HG02678 (cell line): ENCODE data around the gene SPON2.

ENCODE experiments used
- ATAC-seq: cut with Tn5 transposase; IDR thresholded peaks from one replicate; pipeline ENCODE4 v1.9.1; 2021; ENCODE audit warnings: mild to moderate bottlenecking, moderate library complexity; ENCODE audit not compliant: unreplicated experiment

The SPON2 gene

DNA sequence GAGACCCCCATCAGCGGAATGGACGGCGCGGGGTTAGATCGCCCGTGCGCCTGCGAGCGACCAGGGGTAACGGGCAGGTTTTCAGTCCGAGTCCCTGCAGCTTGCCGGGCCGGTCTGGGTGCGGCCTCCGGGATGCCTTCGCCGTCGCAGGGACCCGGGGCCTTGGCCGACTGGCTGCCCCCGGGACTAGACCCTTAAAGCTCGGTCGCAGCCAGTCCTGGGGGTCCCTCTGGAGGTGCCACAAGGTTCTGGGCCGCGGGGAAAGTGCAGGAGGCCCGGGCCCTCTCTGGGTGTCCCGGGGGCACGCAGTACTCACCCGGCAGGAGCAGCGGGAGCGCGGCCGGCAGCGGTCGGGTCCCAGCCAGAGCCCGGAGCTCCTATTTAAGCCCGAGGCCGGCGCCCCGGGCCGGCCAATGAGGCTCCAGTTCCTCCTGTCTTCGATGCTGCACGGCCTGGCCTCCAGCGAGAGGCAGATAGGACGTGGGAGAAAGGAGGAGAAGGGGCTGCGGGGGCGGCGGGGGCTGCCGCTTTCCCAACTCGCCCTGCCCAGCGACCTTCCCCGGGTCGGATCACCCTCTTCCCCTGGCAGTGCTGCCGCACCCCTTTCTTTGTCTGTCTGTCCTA, at the start of gene SPON2:
SPON2 (minus strand) TSS at position 356 of the 624 bp plus-strand sequence.
- no peak for ATAC-seq

DNA sequence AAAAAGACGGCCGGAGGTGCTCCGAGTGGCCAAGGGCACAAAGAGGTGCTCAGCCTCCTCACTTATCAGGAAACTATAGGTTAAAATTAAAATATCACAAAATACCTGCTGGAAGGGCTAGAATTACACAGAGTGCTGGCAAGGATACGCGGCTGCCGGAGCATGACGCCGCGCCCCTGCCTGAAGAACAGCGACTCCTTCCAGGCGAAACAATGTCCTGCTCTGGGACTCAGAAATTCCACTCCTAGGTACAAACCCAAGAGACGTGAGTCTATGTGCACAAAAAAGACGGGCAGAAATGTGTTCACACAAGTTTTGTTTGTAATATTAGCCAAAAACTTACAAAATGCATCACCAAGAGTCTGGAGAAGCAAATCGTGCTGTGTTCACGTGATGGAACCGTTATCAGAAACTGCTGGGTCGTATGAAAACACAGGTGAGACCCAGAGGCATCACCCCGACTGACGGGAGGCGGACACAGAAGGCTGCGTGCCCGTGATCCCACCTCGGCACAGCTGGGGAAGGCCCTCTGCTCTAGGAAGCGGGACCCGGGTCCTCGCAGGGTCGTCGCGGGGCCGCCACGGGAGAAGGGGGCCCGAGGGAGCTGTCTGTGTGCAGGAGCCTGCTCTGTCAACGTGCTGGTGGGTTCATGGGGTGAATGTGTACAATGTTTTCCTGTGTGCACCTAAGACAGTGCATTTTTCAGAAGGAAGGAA, 48.9 kb upstream of the SPON2 start:
- no peak for ATAC-seq

DNA sequence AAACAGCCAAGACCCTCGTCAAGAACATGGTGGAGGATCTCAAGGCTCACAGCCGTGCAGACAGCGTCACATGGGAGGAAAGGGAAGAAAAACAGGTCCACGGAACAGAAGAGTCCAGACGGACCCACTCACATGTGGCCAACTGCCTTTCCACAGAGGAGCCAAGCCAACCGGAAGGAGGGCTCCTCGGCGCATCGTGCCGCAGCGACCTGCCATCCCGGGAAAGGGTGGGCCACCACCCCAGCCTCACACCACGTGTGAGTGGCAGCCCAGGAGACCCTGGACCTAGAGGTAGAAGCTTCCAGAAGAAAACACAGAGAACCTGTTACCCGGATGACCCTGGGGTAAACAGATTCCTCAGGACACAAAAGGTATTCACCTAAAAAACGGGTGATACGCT, 48.2 kb upstream of the SPON2 start:
- no peak for ATAC-seq

DNA sequence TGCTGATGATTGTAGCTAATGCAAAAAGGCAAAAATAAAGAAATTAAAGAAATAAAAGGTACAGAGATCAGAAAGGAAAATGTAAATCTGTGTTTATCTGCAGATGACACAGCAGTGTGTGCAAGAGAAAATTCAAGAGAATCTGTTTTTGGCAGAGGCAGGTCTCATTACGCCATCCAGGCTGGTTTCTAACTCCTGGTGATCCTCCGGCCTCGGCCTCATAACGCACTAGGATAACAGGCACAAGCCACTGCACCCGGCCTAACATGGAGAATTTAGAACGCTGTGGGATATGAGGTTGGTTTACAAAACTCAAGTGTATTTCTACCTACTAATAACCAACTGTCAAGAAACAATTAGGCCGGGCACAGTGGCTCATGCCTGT, 47.2 kb upstream of the SPON2 start:
- no peak for ATAC-seq

DNA sequence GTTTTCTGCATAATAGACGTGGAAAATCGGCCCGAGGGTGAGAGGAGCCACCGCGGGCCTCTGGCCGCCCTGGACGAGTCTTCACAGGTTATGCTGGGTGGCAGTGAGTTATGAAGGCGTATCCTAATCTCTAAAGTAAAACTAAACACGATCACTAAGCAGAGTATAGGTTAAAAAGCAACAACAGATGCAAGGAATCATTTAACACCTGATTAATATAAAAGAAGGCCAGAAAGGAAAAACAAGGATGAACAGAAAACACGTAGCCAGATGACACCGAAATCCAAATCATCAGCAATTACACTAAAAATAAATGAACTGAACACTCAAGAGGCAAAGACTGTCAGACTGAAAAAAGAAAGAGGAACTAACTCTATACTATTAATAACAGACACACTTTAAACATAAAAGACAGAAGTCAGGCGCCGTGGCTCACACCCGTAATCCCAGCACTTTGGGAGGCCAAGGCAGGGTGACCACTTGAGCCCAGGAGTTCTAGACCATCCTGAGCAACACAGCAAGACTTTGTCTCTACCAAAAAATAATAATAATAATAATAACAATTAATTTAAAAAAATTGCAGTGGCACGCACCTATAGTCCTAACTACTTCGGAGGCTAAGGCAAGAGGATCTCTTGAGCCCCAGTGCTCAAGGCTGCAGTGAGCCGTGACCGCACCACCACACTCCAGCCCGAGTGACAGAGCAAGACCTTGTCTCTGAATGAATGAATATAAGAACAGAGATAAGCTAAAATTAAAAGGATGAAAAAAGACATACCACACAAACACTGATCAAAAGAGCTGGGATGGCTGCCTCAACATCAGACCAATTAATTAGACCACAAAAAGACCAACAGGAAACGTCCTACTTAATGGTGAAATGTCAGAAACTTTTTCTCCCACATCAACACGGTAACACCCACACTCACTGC, 46.5 kb upstream of the SPON2 start:
- ATAC-seq: peak; percentile 58

DNA sequence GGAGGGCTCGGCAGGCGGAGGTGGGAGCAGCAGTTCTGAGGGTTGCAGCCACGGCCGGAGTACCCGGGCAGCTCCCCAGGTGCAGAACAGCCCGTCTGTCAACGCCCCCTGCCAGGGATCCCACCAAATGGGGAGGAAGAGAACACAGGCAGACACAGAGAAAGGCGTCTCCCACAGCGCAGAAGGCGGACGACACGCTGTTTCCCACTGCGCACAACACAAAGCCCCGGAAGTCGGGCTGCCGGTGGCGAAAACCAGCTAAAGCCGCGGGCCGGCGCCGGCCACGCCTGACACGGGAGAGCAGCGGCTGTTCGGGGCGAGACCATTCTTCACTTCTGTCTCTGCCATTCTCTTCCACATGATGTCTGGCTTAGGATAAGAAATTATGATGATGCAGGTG, 45.0 kb upstream of the SPON2 start:
- ATAC-seq: no peak

DNA sequence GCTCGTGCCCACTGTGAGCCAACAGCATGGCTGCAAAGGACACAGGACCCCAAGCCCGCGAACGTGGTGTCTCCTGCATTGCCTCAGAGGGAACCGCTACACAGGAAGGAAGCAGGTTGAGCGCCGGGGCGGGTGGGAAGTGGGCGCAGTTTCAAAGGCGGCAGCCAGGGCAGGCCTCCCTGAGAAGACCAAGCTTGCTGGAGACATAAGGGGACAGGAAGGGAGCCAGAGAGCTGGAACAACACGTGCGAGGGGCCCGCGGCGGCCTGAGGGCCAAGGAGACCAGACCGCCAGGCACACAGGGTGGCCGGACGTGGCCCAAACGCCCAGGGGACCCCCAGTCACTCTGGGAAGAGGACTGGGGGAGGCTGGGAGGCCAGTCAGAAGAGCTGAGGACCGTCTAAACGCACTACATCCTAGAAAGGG, 44.5 kb upstream of the SPON2 start:
- no peak for ATAC-seq

DNA sequence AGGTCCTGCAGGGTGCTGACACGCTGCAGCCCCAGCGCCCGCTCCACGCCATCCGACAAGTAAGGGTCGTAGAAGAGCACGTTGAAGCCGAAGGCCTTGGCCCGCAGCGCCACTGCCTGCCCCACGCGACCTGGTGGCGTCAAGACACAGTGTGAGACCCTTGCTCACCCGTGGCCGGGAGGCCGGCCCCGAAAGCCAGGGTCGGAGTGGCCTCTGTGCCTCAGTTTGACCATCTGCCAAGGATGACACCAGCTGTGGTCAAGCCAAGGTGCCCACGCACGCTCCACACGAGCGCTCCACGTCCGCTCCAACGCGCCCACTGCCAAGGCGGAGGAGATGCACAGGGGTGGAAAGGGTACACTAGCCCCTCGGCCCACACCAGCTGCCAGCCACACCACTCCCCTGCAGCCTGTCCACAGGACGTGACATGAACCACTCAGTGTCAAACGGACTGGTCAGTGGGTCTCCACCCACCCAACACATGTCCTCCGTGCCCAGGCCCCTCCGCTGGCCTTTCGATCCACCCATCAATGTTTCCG, 43.8 kb upstream of the SPON2 start:
- ATAC-seq: no peak

DNA sequence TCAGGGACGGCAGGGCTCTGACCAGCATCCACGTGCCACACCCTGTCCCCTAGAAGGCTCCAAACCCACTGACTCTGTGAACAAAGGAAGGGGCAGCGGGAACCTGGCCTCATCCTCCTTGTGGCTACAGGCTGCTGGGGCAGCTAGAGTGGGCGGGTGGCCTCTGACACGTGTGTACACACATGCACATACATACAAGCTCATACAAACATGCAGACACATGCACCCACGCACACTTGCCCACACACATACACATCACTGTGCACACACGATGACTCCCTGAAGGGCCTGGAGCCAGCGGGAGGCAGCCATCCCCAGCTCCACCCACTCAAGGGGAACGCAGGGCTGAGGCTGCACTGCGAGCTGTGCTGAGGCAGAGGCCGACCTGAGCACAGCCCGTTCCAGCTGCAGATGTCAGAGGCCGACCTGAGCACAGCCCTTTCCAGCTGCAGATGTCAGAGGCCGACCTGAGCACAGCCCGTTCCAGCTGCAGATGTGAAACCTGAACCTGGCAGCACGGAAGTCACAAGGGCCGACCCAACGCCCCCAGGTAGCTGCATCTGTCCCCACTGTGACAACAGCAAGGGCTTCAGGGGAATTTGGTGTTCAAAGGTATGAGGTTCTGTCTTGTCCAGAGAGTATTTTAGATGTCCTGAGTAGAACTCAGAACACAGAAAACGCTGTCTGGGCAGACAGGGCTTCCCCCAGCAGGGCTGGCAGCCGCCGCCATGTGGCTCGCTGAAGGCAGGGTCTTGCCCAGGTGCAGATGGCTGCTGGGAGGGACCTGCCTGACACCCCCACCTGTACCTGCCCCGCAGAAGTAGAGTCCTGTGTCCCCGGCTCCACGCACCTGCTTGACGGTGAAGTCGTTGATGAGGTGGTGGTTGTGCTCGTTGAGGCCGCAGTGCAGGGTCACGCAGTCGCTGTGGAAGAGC, 43.0 kb upstream of the SPON2 start:
- ATAC-seq: peak; percentile 64

DNA sequence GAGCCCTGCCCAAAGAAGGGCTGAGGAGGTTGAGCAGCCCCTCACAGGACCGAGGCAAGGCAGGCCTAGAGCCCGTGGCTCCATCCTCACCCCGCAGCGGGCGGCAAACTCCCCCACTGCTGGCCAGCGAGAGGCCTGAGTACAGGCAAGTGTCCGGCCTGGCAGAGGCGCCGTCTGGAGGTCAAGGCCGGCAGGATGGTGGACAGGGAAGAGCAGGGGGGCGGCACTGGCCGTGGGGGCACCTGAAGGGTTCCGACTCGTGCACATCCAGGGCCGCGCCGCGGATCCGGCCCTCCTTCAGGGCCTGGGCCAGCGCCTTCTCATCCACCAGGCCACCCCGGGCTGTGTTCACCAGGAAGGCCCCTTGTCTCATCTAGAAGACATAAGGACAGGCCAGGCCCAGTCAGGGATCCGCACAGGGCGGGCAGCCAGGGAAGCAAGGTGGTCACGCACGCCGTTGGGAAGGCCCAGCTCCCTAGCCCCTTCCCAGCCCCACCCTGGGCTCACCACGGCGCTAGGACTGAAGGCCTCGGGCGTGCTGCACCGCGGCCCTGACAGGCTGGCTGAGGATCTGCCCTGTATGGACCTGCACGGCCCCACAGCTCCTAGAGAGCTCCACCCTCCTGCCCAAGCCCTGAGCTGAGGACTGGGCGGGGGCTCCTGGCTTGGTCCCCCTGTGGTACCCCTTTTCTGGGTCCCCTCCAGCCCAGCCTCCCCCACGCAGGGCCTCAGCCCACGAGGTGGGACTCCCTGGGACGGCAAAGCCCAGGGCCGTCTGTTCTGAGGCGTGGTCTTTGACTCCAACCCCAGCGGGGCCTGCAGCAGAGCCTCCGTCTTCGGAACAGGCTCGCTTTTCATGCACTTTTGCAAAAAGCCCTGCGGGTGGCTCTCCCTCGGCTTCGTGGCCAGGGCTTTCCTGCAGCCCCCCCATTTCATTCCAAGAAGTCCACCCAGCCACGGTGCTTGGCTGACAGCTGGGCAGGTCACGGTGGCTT, 42.0 kb upstream of the SPON2 start:
- no peak for ATAC-seq

DNA sequence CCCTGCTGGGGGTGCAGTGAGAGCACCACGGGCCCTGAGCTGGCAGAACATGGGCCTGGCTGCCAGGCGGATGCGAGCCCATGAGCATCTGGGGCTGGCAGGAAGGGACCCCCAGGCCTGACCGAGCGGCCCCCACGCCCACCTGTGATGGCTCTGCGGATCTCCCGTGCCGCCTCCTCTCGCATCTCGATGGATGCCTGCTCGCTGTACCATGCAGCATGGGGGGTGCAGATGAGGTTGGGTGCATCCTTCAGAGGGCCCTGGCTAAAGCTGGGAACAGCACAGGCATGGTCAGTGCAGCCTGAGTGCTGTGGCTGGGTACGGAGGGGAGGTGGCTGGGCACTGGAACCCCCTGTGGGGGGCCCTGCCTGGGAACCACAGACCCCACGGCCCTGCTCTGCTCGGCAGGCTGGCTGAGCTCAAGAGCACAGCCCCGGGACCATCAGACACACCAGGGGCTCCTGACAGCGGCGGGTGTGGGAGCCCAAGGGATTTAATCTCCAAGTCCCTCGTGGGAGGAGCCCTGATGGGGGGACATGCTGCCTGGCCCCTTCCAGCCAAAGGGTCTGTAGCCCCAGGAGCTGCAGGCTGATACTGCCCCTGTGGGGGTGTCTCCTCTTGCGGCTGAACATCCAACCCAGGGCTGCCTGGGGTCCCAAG, 41.1 kb upstream of the SPON2 start:
- ATAC-seq: no peak

DNA sequence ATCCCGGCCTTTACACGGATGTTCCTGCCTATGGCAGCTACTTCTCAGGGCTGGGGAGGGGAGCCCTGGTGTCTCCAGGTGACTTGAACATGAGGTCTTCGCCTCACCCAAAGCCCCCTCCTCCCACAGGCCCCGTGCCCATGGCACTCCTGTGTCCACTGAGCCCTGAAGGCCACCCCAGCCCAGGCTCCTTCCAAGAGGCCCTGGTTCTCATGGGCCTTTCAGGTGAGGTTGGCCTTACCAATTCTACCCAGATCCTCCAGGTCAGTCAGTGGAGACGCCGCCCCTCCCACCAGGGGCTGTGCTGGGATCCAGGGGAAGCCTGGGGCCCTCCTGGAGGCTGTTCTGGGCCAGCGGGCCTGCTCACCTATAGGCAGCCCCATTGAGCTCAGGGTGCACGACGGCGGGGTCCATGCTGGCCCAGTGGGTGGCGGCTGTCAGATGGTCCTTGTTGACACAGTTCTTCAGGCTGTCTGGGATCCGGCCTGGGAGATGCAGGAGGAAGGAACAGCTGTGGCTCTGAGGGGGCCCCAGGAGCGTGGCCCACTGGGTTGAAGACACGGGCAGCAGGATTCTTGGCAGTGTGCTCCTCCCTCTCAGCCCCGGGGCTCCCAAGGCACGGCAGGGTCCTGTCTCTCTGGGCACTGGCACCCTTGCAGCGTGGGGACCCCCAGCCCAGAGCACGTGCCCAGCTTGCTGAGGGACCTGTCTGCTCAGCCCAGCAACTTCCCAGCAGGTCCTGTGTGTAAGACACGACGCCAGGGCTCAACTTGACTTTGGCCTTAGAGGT, 40.4 kb upstream of the SPON2 start:
- no peak for ATAC-seq

DNA sequence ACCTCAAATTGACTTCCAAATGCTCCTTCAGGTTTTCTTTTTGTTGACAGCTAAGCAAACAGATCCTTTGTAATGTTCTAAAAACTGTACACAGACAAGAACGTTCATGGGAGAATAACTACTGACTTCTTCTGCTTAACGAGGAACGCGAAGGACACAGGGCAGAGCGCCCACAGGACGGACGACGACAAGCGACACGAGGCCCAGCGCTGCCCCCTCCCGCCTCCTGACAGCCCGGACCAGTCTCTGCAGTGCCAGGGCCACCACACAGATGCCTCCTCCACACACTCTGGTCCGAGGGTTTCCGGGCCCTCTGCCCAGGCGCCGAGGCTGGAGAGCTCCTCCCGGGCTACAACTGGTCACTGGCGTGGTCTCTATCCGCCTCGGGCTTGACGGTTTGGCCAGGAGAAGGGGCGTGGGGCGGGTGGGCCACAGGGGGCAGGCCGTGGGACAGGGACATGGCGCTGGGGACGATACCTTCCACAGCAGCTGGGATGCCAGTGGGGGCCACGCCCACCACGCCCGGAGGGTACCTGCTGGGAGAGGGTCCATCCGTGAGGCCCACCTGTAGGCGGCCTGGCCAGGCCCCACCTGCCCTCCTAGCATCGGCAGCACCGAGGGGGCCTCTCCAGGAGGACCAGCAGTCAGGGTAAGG, 39.6 kb upstream of the SPON2 start:
- ATAC-seq: no peak

DNA sequence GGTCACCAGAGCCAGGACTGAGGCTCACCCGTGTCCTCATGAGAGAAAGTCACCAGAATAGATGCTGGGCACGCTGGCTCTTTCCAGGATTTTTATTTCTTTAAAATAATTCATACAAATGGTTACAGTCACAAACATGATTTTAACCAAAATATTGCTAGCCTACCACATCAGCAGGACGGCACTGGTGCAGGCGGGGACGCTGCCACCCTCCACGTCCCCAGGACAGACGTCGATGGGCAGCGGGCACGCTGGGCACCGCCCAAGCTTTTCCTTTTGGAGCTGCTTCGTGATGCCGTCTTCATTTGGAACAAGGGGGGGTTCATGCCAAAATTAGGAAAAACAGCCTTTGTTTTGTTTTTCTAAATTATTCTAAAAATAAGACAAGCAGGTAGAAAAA, 39.0 kb upstream of the SPON2 start:
- ATAC-seq: no peak

DNA sequence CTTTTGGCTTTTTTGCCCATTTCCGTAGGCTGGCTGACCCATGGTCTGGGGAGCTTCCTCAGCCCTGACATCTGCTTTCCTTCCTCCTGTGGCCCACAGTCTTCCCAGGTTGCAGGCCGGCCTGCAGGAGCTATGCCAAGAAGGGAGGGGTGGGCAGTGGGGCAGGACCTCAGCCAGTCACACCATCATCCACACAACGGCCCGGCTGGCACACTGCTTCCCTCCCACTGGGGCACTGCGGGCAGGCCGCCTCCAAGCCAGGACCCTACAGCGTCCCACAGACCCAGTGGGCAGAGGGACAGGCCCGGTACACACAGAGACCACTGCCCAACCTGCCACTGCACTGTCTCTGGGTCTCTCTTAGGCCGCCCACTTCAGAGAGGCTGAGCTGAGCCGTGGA, 38.6 kb upstream of the SPON2 start:
- no peak for ATAC-seq

DNA sequence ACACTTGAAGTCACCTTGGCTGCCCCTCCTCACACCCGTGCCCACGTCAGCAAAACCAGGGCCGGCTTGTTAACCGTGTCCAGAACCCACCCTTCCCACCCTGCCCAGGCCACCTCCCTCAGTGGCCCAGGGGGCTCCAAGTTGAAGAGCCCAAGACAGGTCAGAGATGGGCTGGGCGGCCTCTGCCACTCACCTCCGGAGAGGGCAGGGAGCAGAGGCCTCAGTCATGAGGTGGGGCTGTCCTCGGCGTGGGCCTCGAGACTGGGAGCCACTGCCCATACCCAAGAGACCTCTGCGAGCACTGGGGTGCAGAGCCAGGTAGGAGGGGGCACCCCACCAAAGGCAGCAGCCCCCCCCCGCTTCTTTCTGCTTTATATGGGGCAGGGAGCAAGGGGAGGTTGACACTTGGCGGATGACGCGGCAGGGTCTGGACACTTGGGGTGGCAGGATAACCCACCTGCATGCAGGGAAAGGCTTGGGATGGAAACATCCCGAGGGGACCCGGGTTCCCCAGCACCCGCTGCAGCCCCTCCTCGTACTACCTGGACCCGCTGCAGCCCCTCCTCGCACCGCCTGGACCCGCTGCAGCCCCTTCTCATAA, 38.0 kb upstream of the SPON2 start:
- ATAC-seq: no peak

DNA sequence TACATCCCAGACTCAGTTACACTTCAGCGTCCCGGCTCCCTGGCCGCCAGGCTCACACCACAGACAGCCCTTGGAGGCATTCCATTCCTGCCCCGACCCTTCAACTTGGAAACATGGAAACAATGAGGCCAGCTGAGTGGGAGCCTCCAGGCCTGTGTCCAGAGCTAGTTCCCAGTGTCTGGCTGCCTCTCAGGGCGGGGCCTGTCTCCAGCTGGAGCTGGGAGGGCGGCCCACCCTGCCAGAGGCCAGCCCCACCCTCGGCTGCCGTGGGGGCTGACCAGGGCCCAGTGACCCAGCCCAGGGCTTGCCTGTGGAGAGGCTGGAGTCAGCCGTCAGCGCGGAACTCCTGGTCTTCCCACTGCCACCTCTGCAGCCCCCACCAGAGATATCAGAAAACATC, 37.4 kb upstream of the SPON2 start:
- ATAC-seq: no peak
